K562 (cell line): ENCODE results near the gene ZNF774. TPM values are rescaled to one million over a fixed set of nuclear protein-coding genes. Genes with fewer than 3 reads are reported as not detected.

ENCODE experiments used
- ATAC-seq: fragments of 200-7000 bp; cut with Tn5 transposase; 3 replicates; pipeline ENCODE4 v1.9.1; 2020; ENCODE audit warnings: moderate library complexity
- BruUV-seq: library from RNA; stranded (reverse); fragments of 400-500 nt; replicated peaks from 2 replicates; lab custom pipeline; 2021; lab: Mats Ljungman, UMichigan
- CTCF ChIA-PET: fragments of 300-600 bp; formaldehyde crosslinking; extraction: SDS; loops from one replicate; lab custom pipeline; 2021; ENCODE audit warnings: low intra/inter-chr PET ratio; lab: Yijun Ruan, JAX
- POLR2A ChIA-PET: fragments of 300-600, 350-650 bp; sonication (Branson Sonifier 250); formaldehyde crosslinking; extraction: SDS; loops from one replicate; lab custom pipeline; 2021; ENCODE audit warnings: antibody characterized with exemption, inconsistent platforms; lab: Yijun Ruan, JAX
- DNase-seq, 4 experiments: peaks; one replicate each; pipeline versions ENCODE4 v3.0.0 to v3.0.0-alpha.2; 2011 to 2018; ENCODE audit warnings: low spot score in 3 of 4, mixed read lengths in 3 of 4; ENCODE audit errors: extremely low read depth in 1 of 4
- FAIRE-seq: peaks from 2 replicates; lab custom pipeline; 2011; peaks lifted over from hg19 to GRCh38; lab: Jason Lieb, UNC
- H2AFZ ChIP-seq: 2 replicates; pipeline ENCODE4 v1.6.0; 2011; ENCODE audit warnings: low read depth, low read length, control low read depth, inconsistent platforms
- H3K27ac ChIP-seq: fragments of 200-600 bp; 3 replicates; pipeline ENCODE4 v1.8.0; 2011; ENCODE audit warnings: low read depth, mild to moderate bottlenecking, control low read depth, inconsistent platforms, low read length, moderate library complexity, mixed read lengths; ENCODE audit errors: extremely low read depth
- H3K27me3 ChIP-seq, 2 experiments: fragments of 300-600 bp in 1 of 2; 2 replicates in 1 of 2; 3 replicates in 1 of 2; pipeline versions ENCODE4 v1.6.0 to v1.8.0; 2011; ENCODE audit warnings: inconsistent platforms in 2 of 2, low read length in 2 of 2, mild to moderate bottlenecking in 1 of 2, mixed read lengths in 1 of 2, moderate library complexity in 1 of 2; ENCODE audit not compliant: control insufficient read depth in 2 of 2, insufficient read depth in 2 of 2
- H3K36me3 ChIP-seq: fragments of 300-600 bp; 3 replicates; pipeline ENCODE4 v1.8.0; 2011; ENCODE audit warnings: mild to moderate bottlenecking, low read length, inconsistent platforms; ENCODE audit not compliant: control insufficient read depth, insufficient read depth
- H3K4me1 ChIP-seq, 2 experiments: fragments of 200-600 bp in 1 of 2; replicated peaks in 1 of 2; 2 replicates in 1 of 2; 3 replicates in 1 of 2; pipeline versions ENCODE4 v1.5.1 to v1.8.0; 2011; ENCODE audit warnings: inconsistent platforms in 2 of 2, low read length in 2 of 2, mild to moderate bottlenecking in 1 of 2, mixed read lengths in 1 of 2, moderate library complexity in 1 of 2; ENCODE audit not compliant: control insufficient read depth in 2 of 2, insufficient read depth in 2 of 2
- H3K4me2 ChIP-seq: 2 replicates; pipeline ENCODE4 v1.6.1; 2011; ENCODE audit warnings: low read length, control low read depth, inconsistent platforms, mixed read lengths; ENCODE audit not compliant: insufficient read depth
- H3K4me3 ChIP-seq: fragments of 200-600 bp; sonication (generic), shearing (Covaris generic); 2 replicates; pipeline ENCODE4 v1.5.1; 2016; ENCODE audit warnings: control low read depth, inconsistent platforms
- H3K79me2 ChIP-seq: fragments of 200-600 bp; 3 replicates; pipeline ENCODE4 v1.8.0; 2011; ENCODE audit warnings: low read length, inconsistent platforms; ENCODE audit not compliant: control insufficient read depth, insufficient read depth
- H3K9ac ChIP-seq, 2 experiments: 2 replicates each; pipeline versions ENCODE4 v1.6.0 to v1.6.1; 2011; ENCODE audit warnings: low read depth in 2 of 2, low read length in 2 of 2, control low read depth in 1 of 2, inconsistent platforms in 1 of 2, mild to moderate bottlenecking in 1 of 2, mixed read lengths in 1 of 2; ENCODE audit not compliant: insufficient read depth in 1 of 2
- H3K9me1 ChIP-seq: one replicate; pipeline ENCODE4 v1.6.0; 2011; ENCODE audit warnings: inconsistent platforms, mild to moderate bottlenecking, low read length, moderate library complexity; ENCODE audit not compliant: control insufficient read depth, insufficient read depth
- H3K9me3 ChIP-seq: replicated peaks from 2 replicates; pipeline ENCODE4 v1.5.1; 2011; ENCODE audit warnings: low read depth, low read length, inconsistent platforms; ENCODE audit not compliant: control insufficient read depth, insufficient read depth
- H4K20me1 ChIP-seq: replicated peaks from 2 replicates; pipeline ENCODE4 v1.6.1; 2011; ENCODE audit warnings: low read length, inconsistent platforms, mixed read lengths; ENCODE audit not compliant: control insufficient read depth, insufficient read depth
- ADNP ChIP-seq: fragments of 200-800 bp; sonication (Bioruptor generic); IDR thresholded peaks from 2 replicates; pipeline ENCODE4 v1.6.1; 2016; ENCODE audit warnings: missing genetic modification characterization, missing compliant biosample characterization
- C11orf30 ChIP-seq: fragments of 450-650 bp; IDR thresholded peaks from 2 replicates; pipeline ENCODE4 v1.6.1; 2016; ENCODE audit warnings: low read depth, mild to moderate bottlenecking
- CTBP1 ChIP-seq: fragments of 450-650 bp; IDR thresholded peaks from 2 replicates; pipeline ENCODE4 v1.6.1; 2016; ENCODE audit warnings: borderline replicate concordance
- KHSRP ChIP-seq: fragments of 450-650 bp; IDR thresholded peaks from 2 replicates; pipeline ENCODE4 v1.6.1; 2017
- NONO ChIP-seq, 2 experiments: fragments of 200-400 bp in 1 of 2; fragments of 450-650 bp in 1 of 2; formaldehyde crosslinking in 1 of 2; IDR thresholded peaks; 2 replicates each; pipeline ENCODE4 v1.6.1; 2017; ENCODE audit warnings: low read depth in 2 of 2, mild to moderate bottlenecking in 2 of 2, moderate library complexity in 2 of 2, low read length in 1 of 2
- SLC30A9 ChIP-seq: fragments of 250-450 bp; sonication (Bioruptor Pico); IDR thresholded peaks from 2 replicates; pipeline ENCODE4 v1.8.0; 2022; ENCODE audit warnings: mild to moderate bottlenecking, moderate library complexity
- ZNF121 ChIP-seq: sonication (generic); formaldehyde crosslinking; conservative IDR thresholded peaks from 2 replicates; pipeline ENCODE4 v1.8.0; 2022; ENCODE audit warnings: missing genetic modification reagents
- ZNF124 ChIP-seq: sonication (generic); formaldehyde crosslinking; IDR thresholded peaks from 2 replicates; pipeline ENCODE4 v1.8.1; 2022; ENCODE audit warnings: missing genetic modification reagents
- WGBS: fragments of 100-300 bp; shearing (Covaris generic); methylation state at CpG from one replicate; pipeline ENCODE4 v1.1.6; 2016; ENCODE audit warnings: low coverage, mixed read lengths; ENCODE audit not compliant: insufficient coverage; ENCODE audit errors: missing lambda C conversion rate; 5-methylcytosine and 5-hydroxymethylcytosine counted together
- in situ Hi-C: fragments of 300-500 bp; cut with MboI; formaldehyde crosslinking; loops from 4 replicates; pipeline ENCODE4 v1.15.0; 2018; ENCODE audit warnings: inconsistent platforms, mixed read lengths
- intact Hi-C: fragments of 100-400 bp; cut with micrococcal nuclease; formaldehyde crosslinking; loops from 2 replicates; pipeline ENCODE4 v1.14.2; 2022
- polyA plus RNA-seq, 8 experiments: library from polyadenylated mRNA; depleted of rRNA in 4 of 8; stranded (reverse) in 5 of 8; unstranded in 3 of 8; fragments of >200 nt; fragmentation: Nextera tagmentation in 2 of 8; fragmentation: Illumina TruSeq in 1 of 8; extraction: Ambion mirVana in 2 of 8; extraction: Trizol in 1 of 8; gene quantifications; 2 replicates each; pipeline versions ENCODE4 v1.2.1 to v1.2.3, GENCODE V29; 2011 to 2014; ENCODE audit warnings: inconsistent platforms in 1 of 8, missing spikeins in 1 of 8
- total RNA-seq, 7 experiments: library from RNA; depleted of rRNA in 6 of 7; stranded (reverse); fragments of >200 nt in 6 of 7; fragmentation: Illumina TruSeq in 2 of 7; extraction: Trizol in 2 of 7; gene quantifications; 2 replicates each; pipeline versions ENCODE4 v1.2.1 to v1.2.3, GENCODE V29; 2011 to 2021; ENCODE audit warnings: low replicate concordance in 1 of 7
- TF ChIP-seq, protein P1 (sequence below): fragments of 250-450 bp; sonication (Bioruptor Pico); IDR thresholded peaks from 2 replicates; pipeline ENCODE4 v1.5.0; 2021
- TF ChIP-seq, protein P2 (sequence below): sonication (generic); formaldehyde crosslinking; IDR thresholded peaks from 2 replicates; pipeline ENCODE4 v1.9.0; 2022; ENCODE audit warnings: mild to moderate bottlenecking, missing genetic modification reagents

ZNF774 gene
- total and polyA plus RNA-seq, 9 of the 15 experiments (the other 6 are each of a cell fraction or from before 2014, with no cell fraction given), result 0.32 to 2.0 (median 1.2) TPM

DNA sequence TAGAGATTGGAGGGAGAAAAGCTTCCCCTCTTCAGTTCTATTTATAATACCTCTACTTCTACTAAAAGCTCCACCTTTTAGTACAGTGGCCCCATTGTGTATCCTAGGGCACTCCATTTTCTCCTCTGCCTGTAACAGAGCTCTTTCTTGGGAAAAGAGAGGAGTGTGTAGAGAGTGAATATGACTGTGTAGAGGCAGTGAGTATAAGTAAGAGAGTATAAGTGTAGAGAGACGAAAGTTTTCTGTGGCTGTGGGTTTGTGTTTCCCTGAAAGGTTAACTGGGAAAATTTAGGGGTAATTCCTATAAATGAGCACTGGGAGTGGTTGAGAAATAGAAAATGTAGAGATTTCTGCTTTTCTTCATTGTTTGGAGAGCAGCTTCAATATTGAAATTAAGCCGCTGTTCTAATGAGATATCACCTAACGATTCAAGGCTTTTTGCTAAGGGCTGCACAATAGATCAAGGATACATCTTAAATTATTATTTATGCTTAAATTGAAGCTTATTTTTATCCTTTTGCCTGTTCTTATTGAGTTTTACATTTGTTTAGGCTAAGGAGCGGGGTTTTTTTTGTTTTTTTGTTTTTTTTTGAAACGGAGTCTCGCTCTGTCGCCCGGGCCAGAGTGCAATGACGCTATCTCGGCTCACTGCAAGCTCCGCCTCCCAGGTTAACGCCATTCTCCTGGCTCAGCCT is 42.8 kb downstream of the ZNF774 start:
- H3K9me1 ChIP-seq, result no peaks in the 10 kb centered on the region
- no peak for FAIRE-seq
- peaks cover 51% of the 10 kb centered on the region for H3K79me2 ChIP-seq
- H3K36me3 ChIP-seq, result peaks cover 20% of the 10 kb centered on the region; the same call in 1 of the 3 replicates
- in situ Hi-C loops, result no loop called here
- TF ChIP-seq SLC30A9, result no peak
- TF ChIP-seq KHSRP, result no peak
- no peak for TF ChIP-seq CTBP1
- TF ChIP-seq ADNP (tag), result no peak
- TF ChIP-seq C11orf30, result no peak
- TF ChIP-seq ZNF124 (CRISPR knock-in tag), result no peak
- TF ChIP-seq, protein P1, sequence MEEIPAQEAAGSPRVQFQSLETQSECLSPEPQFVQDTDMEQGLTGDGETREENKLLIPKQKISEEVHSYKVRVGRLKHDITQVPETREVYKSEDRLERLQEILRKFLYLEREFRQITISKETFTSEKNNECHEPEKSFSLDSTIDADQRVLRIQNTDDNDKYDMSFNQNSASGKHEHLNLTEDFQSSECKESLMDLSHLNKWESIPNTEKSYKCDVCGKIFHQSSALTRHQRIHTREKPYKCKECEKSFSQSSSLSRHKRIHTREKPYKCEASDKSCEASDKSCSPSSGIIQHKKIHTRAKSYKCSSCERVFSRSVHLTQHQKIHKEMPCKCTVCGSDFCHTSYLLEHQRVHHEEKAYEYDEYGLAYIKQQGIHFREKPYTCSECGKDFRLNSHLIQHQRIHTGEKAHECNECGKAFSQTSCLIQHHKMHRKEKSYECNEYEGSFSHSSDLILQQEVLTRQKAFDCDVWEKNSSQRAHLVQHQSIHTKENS (CRISPR knock-in tag), result no peak
- no peak for TF ChIP-seq ZNF121 (CRISPR knock-in tag)
- TF ChIP-seq NONO (IDR thresholded peaks at IDR 0.05; ENCODE audit: low read depth in 2 of 2, low read length in 1 of 2), result no peak
- TF ChIP-seq, protein P2, sequence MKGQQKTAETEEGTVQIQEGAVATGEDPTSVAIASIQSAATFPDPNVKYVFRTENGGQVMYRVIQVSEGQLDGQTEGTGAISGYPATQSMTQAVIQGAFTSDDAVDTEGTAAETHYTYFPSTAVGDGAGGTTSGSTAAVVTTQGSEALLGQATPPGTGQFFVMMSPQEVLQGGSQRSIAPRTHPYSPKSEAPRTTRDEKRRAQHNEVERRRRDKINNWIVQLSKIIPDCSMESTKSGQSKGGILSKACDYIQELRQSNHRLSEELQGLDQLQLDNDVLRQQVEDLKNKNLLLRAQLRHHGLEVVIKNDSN (CRISPR knock-in tag), result no peak
- TF ChIP-seq, all 486 proteins: peak for 0
- peaks cover 0 to 6% of the 10 kb centered on the region in 2 experiments; a peak in 1 of 5 replicates for H3K4me1 ChIP-seq
- no peak overlapping the region for H3K4me3 ChIP-seq
- no peak overlapping the region for H2AFZ ChIP-seq
- H3K4me2 ChIP-seq, result no peak overlapping the region
- H3K9ac ChIP-seq, result no peak overlapping the region
- H3K9me3 ChIP-seq, result no peaks in the 10 kb centered on the region
- no peaks in the 10 kb centered on the region for H4K20me1 ChIP-seq
- no peak overlapping the region for H3K27ac ChIP-seq
- CTCF ChIA-PET, result no interaction called here
- BruUV-seq, result no TSS peak
- no peak for DNase-seq
- no peak for ATAC-seq
- intact Hi-C loops, result no loop called here
- no peaks in the 10 kb centered on the region for H3K27me3 ChIP-seq
- POLR2A ChIA-PET, result interaction anchor here (0.6 to 1.6 kb wide), 6 partner anchors 8 to 598 kb away, joined by 3 to 5 read pairs (median 3); no protein-coding TSS in a partner anchor
- WGBS, result 90% methylated on average over 12 of the region's 12 CpGs
